GM12878 (cell line): ENCODE measurements around the gene SRGAP2C. TPM values are rescaled to one million over a fixed set of nuclear protein-coding genes. Genes with fewer than 3 reads are reported as not detected.
"Not testable (repeated sequence)": the region's sequence is repeated elsewhere in the genome, so short reads cannot be mapped to it uniquely, and the experiment has no call there.

Source experiments
- ATAC-seq: fragments of 200-7000 bp; cut with Tn5 transposase; 3 replicates; pipeline ENCODE4 v1.9.1; 2020; ENCODE audit warnings: mild to moderate bottlenecking, moderate library complexity
- BruUV-seq: library from RNA; stranded (reverse); fragments of 400-500 nt; replicated peaks from 2 replicates; lab custom pipeline; 2021; lab: Mats Ljungman, UMichigan
- CTCF ChIA-PET: fragments of 300-600 bp; sonication (Branson Sonifier 250); formaldehyde crosslinking; extraction: SDS; loops from one replicate; lab custom pipeline; 2021; ENCODE audit warnings: inconsistent platforms; lab: Yijun Ruan, JAX
- POLR2A ChIA-PET: fragments of 350-600 bp; formaldehyde crosslinking; extraction: SDS; loops from one replicate; lab custom pipeline; 2021; ENCODE audit warnings: inconsistent platforms; lab: Charles Lee
- RAD21 ChIA-PET: fragments of 300-600 bp; sonication (Branson Sonifier 250); formaldehyde crosslinking; loops from one replicate; lab custom pipeline; 2023; ENCODE audit warnings: antibody characterized with exemption; ENCODE audit not compliant: unreplicated experiment; lab: Charles Lee
- SMC1A ChIA-PET: fragments of 300-600 bp; sonication (Branson Sonifier 250); formaldehyde crosslinking; loops from one replicate; lab custom pipeline; 2023; ENCODE audit not compliant: unreplicated experiment, uncharacterized antibody; lab: Charles Lee
- DNase-seq: peaks from one replicate; pipeline ENCODE4 v3.0.0-alpha.2; 2011; ENCODE audit warnings: low read depth, low spot score
- FAIRE-seq: peaks from 3 replicates; lab custom pipeline; 2011; peaks lifted over from hg19 to GRCh38; lab: Jason Lieb, UNC
- H2AFZ ChIP-seq: 2 replicates; pipeline ENCODE4 v1.6.0; 2011; ENCODE audit warnings: low read depth, low read length, control low read depth; ENCODE audit not compliant: control insufficient read depth
- H3K27ac ChIP-seq: 2 replicates; pipeline ENCODE4 v1.5.1; 2011; ENCODE audit warnings: control low read depth; ENCODE audit not compliant: control insufficient read depth, insufficient read depth
- H3K27me3 ChIP-seq, 2 experiments: replicated peaks in 1 of 2; 2 replicates each; pipeline versions ENCODE4 v1.6.0 to v1.6.1; 2011; ENCODE audit warnings: low read length in 1 of 2; ENCODE audit not compliant: control insufficient read depth in 2 of 2, insufficient read depth in 2 of 2
- H3K36me3 ChIP-seq, 2 experiments: 2 replicates each; pipeline ENCODE4 v1.5.1; 2011; ENCODE audit warnings: low read length in 1 of 2; ENCODE audit not compliant: control insufficient read depth in 2 of 2, insufficient read depth in 2 of 2
- H3K4me1 ChIP-seq: 2 replicates; pipeline ENCODE4 v1.6.1; 2011; ENCODE audit warnings: mild to moderate bottlenecking, low read length, moderate library complexity, mixed read lengths; ENCODE audit not compliant: control insufficient read depth, insufficient read depth
- H3K4me2 ChIP-seq: 2 replicates; pipeline ENCODE4 v1.6.0; 2011; ENCODE audit warnings: control low read depth; ENCODE audit not compliant: control insufficient read depth, insufficient read depth
- H3K4me3 ChIP-seq: fragments of 200-600 bp; sonication (generic); 2 replicates; pipeline ENCODE4 v1.5.1; 2016
- H3K79me2 ChIP-seq: 2 replicates; pipeline ENCODE4 v1.6.0; 2011; ENCODE audit warnings: low read length; ENCODE audit not compliant: control insufficient read depth, insufficient read depth
- H3K9ac ChIP-seq: 2 replicates; pipeline ENCODE4 v1.8.0; 2011; ENCODE audit warnings: low read length, control low read depth, mixed read lengths; ENCODE audit not compliant: control insufficient read depth, insufficient read depth
- H3K9me3 ChIP-seq: replicated peaks from 3 replicates; pipeline ENCODE4 v1.5.1; 2011; ENCODE audit warnings: mild to moderate bottlenecking, low read length; ENCODE audit not compliant: control insufficient read depth, insufficient read depth
- H4K20me1 ChIP-seq: 2 replicates; pipeline ENCODE4 v1.6.0; 2011; ENCODE audit not compliant: control insufficient read depth, insufficient read depth
- WGBS: methylation state at CpG from one replicate; pipeline ENCODE4 v1.1.6; 2016; ENCODE audit warnings: low lambda C conversion rate; ENCODE audit not compliant: insufficient replicate concordance, insufficient coverage; ENCODE audit errors: missing lambda C conversion rate; 5-methylcytosine and 5-hydroxymethylcytosine counted together
- in situ Hi-C: fragments of 300-500 bp; cut with MboI; formaldehyde crosslinking; loops from 9 replicates; pipeline ENCODE4 v1.14.3; 2018; ENCODE audit warnings: mixed read lengths
- intact Hi-C: fragments of 100-400 bp; cut with micrococcal nuclease; formaldehyde crosslinking; loops from one replicate; pipeline ENCODE4 v1.14.2; 2022; ENCODE audit not compliant: unreplicated experiment
- polyA plus RNA-seq, 11 experiments: library from polyadenylated mRNA; depleted of rRNA in 4 of 11; unstranded in 6 of 11; stranded (reverse) in 5 of 11; fragments of >200 nt; fragmentation: Nextera tagmentation in 4 of 11; fragmentation: Illumina TruSeq in 1 of 11; extraction: Ambion mirVana in 4 of 11; extraction: Trizol in 1 of 11; gene quantifications; 1 replicate in 1 of 11; 2 replicates in 10 of 11; pipeline versions ENCODE4 v1.2.1 to v1.2.3, GENCODE V29; 2011 to 2016; ENCODE audit warnings: inconsistent platforms in 2 of 11, missing spikeins in 2 of 11, low read depth in 1 of 11
- total RNA-seq, 4 experiments: library from RNA; depleted of rRNA in 3 of 4; stranded (reverse); fragments of >200 nt in 3 of 4; fragmentation: Illumina TruSeq in 1 of 4; extraction: Trizol in 1 of 4; gene quantifications; 2 replicates each; pipeline versions ENCODE4 v1.2.1 to v1.2.3, GENCODE V29; 2013 to 2021

Gene SRGAP2C
- total and polyA plus RNA-seq, 10 of the 15 experiments (the other 5 are each of a cell fraction or from before 2014, with no cell fraction given) = 0.82 to 7.6 (median 2.3) TPM

DNA sequence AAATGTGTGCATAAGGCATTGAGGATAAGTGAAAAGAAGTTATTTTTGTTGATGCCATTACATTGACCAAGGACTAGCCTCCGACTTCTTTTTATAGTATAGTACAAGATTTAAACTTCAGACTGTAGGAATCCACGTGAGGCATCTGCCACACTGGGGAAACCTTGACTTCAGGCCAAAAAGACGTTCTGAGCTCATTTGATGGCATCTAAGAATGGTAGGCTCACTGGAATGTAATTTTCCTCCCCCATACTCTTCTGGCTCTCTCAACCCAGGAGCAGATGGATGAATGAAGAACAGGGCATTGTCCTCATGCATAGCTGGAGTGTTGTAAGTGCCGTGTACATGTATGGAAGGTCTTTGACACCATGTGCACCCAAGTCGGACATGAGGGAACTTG lies 194.0 kb downstream of the SRGAP2C start:
- DNase-seq, H2AFZ ChIP-seq, H3K9me3 ChIP-seq, in situ Hi-C loops, H4K20me1 ChIP-seq, RAD21 ChIA-PET, FAIRE-seq, H3K9ac ChIP-seq, H3K27ac ChIP-seq, POLR2A ChIA-PET, H3K27me3 ChIP-seq, H3K4me2 ChIP-seq, H3K4me1 ChIP-seq, SMC1A ChIA-PET, CTCF ChIA-PET, H3K4me3 ChIP-seq, H3K79me2 ChIP-seq, intact Hi-C loops, H3K36me3 ChIP-seq, ATAC-seq, BruUV-seq: not testable (repeated sequence)
- WGBS = 91% methylated on average over 5 of the region's 5 CpGs

DNA sequence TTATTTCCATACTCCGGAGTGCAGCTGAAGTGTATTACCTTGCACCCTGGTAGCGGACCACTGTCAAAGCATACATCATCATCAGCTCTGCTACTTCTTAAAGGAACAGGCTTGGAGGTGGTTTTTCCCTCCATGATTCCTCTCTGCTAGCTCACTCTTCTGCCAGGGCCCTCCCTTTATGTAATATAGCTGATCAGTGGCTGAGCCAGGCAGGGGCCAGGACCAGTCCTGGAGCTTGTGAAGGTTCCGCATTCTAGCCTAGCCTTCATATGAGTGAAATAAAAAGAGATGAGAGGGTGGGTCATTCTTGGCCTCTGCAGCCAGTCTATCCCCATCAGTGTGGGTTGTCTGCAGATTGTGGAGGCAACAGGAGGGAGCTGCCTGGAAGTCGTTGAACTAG lies 200.0 kb downstream of the SRGAP2C start:
- POLR2A ChIA-PET, DNase-seq: not testable (repeated sequence)

DNA sequence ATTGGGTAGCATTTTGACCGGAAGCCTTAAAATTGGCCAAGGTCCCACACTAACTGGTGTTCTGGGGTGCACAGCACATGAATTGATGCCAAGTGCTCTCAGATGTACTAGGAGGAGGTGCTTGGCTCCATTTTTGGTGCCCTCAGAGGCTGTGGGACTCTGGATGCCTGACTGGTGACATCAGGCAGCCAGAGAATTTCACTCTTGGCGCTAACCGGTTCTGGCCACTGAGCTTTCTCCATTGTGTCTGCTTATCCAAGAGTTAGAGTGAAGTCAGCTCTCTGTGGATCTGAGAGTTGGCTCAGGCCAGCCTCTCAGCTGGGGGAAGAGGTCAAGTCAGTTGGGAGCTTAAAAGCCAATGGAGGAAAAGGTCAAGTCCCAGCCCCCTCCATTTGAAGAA lies 200.4 kb downstream of the SRGAP2C start:
- FAIRE-seq, H3K9me3 ChIP-seq, ATAC-seq, BruUV-seq, H3K4me3 ChIP-seq, H3K4me1 ChIP-seq, H3K27ac ChIP-seq, H2AFZ ChIP-seq, H3K27me3 ChIP-seq, H3K4me2 ChIP-seq, intact Hi-C loops, in situ Hi-C loops, H3K79me2 ChIP-seq, H3K9ac ChIP-seq, CTCF ChIA-PET, DNase-seq, RAD21 ChIA-PET, H4K20me1 ChIP-seq, SMC1A ChIA-PET, H3K36me3 ChIP-seq, POLR2A ChIA-PET: not testable (repeated sequence)
- WGBS = no CpG with 5 or more reads among the region's 3 CpGs

More for the DNA sequence above, 200.0 kb downstream of the SRGAP2C start:
- H3K4me3 ChIP-seq, H3K9me3 ChIP-seq, CTCF ChIA-PET, H3K4me2 ChIP-seq, H3K36me3 ChIP-seq, H4K20me1 ChIP-seq, BruUV-seq, H3K27ac ChIP-seq, H3K9ac ChIP-seq, FAIRE-seq, H3K27me3 ChIP-seq, in situ Hi-C loops, intact Hi-C loops, H3K79me2 ChIP-seq, SMC1A ChIA-PET, RAD21 ChIA-PET, H3K4me1 ChIP-seq, H2AFZ ChIP-seq, ATAC-seq: not testable (repeated sequence)
- 100% methylated on average over 3 of the region's 4 CpGs for WGBS

DNA sequence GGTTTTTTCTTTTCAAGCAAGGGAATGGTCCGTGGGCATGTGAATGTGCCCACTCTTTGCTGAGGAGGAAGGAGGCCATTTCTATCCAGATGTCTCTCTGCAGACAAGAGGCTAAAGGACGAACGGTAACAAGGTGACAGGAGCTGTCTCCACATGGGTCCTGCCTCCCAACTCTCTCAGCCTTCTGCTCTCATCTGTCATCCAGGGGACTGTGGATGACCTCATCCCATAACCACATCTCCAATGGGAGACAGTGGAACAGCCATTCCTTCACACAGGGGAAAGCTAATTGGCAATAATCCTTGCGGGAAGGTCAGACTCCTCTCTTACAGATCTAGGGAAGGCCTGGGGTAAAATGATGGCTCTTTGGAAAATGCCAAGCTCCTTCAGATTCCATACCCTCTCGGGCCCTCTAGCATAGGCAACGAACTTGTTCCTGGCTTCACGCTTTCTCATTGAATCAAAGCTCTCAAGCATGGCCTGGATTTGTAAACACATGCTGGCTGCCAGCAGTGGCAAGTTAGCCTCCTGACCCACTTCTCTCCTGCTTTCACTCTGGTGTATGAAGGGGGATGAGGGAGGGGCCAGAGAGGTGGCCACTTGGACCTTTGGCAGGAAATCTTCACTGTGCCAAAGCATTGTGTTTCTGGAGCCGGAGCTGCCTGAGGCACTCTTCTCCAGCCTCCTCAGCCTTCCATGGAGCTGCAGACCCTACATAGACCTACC lies 201.0 kb downstream of the SRGAP2C start:
- FAIRE-seq, H3K9me3 ChIP-seq, H3K27me3 ChIP-seq, H3K36me3 ChIP-seq, SMC1A ChIA-PET, BruUV-seq, H4K20me1 ChIP-seq, H3K27ac ChIP-seq, H3K4me3 ChIP-seq, ATAC-seq, CTCF ChIA-PET, in situ Hi-C loops, H3K4me1 ChIP-seq, H3K4me2 ChIP-seq, POLR2A ChIA-PET, RAD21 ChIA-PET, intact Hi-C loops, DNase-seq, H3K9ac ChIP-seq, H2AFZ ChIP-seq, H3K79me2 ChIP-seq: not testable (repeated sequence)
- 100% methylated on average over 3 of the region's 8 CpGs for WGBS
